Activated CD8-positive, alpha-beta memory T cell treated with anti-CD3 and anti-CD28 coated beads for 48 hours (primary cell): ENCODE data around the gene HPN.
"Not testable (repeated sequence)": the region's sequence is repeated elsewhere in the genome, so short reads cannot be mapped to it uniquely, and the experiment has no call there.

Source experiments
- DNase-seq, 3 experiments: peaks; one replicate each; pipeline ENCODE4 v3.0.0-alpha.2; 2020; ENCODE audit warnings: low read depth in 2 of 3, low spot score in 2 of 3

HPN gene

DNA sequence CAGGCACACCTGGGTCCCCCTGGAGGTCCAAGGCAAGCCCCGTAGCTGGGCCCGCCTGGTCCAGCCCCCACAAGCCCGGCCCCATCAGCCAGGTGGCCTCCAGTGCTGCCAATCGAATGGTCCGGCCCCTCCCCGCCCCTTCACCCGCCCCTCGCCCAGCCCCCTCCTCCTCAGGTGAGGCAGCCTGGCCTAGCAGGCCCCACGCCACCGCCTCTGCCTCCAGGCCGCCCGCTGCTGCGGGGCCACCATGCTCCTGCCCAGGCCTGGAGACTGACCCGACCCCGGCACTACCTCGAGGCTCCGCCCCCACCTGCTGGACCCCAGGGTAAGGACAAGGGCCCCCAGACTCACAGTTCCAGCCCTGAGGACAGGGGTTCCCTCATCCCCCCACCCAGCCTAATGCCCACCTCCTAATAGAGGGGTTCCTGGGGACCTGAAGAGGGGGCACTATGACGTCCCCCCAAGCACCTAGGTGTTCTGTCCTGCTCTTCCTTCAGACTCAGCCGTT is at the start of gene HPN:
HPN (plus strand) TSS at position 174 of the 508 bp plus-strand sequence. CDS start 786 bp downstream, outside the sequence.
- DNase-seq: no peak

DNA sequence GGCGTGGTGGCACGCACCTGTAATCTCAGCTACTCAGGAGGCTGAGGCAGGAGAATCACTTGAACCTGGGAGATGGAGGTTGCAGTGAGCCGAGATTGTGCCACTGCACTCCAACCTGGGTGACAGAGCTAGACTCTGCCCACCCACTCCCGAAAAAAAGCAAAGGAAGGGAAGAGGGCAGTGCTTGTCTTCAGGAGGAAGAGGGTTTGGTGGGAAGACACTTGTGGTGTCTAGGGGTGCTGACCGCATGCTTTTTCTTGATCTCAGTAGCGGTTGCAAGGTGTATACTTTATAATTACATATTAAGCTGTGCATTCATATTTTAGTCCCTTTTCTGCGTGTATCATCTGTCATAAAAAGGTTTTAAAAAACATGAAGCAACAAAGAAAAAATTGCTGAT is 48.9 kb upstream of the HPN start:
- not testable (repeated sequence) for DNase-seq

DNA sequence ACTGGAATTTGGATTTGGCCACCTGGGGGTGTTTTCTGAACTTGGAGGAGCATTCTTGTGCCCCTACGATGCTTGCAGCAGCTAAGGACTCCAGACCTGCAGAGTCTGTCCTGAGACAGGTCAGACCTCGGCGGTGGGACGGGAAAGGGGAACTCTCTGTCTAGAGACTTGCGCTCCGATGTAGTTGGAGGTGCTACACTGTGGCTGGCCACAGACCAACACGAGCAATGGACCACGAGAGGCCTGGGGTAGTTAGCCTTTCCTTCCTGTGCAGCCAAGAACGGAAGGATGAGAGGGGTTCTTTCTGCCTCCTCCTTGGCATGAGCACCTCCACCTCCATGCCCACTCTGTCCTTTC is 47.3 kb upstream of the HPN start:
- no peak for DNase-seq

DNA sequence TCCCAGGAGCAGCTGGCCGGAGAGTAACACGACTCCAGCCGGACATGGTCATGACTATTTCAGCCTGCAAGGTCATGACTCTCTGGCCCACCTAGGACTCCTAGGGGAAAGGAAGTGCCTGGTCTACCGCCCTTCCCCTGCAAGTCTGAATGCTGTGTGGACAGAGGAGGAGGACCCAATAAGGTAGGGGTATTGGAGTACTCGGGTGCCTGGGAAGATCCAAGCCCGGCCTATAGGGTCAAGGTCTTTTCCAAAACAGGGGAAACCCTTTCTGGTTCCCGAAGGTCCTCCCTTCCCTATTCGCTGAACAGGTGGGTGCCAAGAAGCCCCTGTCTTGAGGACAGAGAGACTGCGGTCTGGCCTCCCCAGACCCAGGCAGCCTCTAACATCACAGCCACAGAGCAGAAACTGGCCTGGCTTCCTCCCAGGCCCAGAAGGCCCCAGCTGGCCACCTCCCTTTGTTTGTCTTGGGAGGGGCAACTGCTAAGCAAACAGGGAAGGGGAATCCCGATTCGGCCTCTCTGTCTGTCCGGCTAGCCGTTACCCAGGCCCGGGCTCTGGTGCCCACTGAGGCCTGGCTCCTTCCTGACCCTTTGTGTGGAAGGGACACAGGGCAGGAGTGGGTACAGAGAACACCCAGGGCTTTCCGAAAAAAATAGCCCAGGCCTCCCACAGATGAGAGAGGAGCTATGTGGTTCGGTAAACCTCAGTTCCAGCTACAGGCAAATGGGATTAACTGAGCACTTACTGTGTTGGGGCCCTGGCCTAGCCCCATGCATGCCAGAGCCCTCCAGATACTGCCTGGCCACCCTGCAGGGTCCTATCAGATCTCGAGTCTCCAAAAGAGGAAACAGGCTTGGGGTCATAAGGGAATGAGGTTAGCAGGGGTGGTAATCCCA is 46.6 kb upstream of the HPN start:
- DNase-seq: no peak

DNA sequence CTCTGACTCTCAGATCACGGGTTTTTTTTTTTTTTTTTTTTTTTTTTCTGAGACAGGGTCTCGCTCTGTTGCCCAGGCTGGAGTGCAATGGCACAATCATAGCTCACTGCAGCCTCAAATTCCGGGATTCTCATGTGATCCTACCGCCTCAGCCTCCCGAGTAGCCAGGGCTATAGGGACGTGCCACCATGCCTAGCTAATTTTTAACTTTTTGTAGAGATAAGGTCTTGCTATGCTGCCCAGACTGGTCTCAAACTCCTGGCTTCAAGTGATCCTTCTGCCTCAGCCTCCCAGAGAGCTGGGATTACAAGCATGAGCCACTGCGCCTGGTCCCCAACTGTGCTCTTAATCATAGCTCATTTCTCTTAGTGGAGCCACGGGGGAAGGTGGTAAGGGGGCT is 46.0 kb upstream of the HPN start:
- no peak for DNase-seq

DNA sequence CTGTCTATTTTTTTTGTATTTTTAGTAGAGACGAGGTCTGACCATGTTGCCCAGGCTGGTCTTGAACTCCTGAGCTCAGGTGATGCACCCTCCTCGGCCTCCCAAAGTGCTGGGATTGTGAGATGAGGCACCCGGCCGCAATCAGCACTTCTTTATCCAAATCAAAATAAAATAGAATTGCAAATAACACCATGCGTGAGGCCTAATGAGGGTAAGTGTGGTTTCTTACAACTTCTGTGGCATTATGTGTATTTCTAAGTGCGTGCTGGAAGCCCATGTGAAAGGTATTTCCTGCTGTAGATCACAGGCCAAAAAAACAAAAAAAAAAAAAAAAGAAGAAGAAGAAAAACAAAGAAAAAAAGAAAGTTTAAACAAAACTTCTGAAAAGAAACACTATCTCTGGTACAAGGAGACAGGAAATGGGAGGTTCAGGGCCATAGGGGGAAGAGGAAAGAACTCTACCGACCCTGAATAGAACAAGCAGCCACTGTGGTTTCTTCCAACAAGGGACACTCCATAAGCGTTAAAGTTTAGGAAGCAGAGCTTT is 44.4 kb upstream of the HPN start:
- DNase-seq: no peak

DNA sequence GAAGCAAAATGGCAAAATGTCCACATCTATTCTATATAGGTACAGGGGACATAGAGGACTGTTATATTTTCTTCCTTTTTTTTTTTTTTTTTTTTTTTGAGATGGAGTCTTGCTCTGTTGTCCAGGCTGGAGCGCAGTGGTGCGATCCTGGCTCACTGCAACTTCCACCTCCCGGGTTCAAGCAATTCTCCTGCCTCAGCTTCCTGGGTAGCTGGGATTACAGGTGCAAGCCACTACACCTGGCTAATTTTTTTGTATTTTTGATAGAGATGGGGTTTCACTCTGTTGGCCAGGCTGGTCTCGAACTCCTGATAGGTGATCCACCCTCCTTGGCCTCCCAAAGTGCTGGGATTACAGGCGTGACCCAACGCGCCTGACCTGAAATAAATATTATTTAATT is 43.3 kb upstream of the HPN start:
- DNase-seq: not testable (repeated sequence)

DNA sequence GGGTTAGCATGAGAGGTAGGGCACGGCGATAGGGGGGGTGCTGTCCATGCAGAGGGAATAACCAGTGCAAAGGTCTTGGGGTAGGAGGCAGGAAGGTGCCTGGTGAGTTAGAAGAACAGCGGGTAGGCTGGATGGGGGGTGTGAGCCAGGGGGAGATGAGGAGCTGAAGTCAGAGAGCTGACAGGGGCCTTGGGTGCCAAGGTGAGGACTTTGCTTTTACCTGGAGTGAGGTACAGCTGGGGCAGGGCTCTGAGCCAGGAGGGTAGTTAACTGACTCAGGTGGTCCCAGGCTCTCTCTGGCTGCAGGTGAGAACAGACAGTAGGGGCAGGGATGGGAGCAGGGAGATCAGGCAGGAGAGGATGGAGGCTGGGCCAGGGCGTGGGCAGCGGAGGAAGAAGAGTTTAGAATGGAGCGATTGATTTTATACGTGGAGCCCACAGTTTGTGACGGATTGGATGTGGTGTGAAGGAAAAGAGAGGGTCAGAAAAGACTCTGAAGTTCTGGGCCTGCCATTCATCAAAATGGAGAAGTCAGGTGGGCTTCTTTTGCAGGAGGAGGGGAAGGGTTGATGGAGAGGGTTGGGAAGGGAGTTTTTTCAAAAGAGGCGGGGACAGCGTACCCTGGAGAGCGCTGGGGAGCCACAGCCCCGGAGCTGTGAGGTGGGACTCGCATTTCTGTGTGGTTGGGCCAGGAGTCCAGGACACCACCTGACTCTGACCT is 42.6 kb upstream of the HPN start:
- no peak for DNase-seq

DNA sequence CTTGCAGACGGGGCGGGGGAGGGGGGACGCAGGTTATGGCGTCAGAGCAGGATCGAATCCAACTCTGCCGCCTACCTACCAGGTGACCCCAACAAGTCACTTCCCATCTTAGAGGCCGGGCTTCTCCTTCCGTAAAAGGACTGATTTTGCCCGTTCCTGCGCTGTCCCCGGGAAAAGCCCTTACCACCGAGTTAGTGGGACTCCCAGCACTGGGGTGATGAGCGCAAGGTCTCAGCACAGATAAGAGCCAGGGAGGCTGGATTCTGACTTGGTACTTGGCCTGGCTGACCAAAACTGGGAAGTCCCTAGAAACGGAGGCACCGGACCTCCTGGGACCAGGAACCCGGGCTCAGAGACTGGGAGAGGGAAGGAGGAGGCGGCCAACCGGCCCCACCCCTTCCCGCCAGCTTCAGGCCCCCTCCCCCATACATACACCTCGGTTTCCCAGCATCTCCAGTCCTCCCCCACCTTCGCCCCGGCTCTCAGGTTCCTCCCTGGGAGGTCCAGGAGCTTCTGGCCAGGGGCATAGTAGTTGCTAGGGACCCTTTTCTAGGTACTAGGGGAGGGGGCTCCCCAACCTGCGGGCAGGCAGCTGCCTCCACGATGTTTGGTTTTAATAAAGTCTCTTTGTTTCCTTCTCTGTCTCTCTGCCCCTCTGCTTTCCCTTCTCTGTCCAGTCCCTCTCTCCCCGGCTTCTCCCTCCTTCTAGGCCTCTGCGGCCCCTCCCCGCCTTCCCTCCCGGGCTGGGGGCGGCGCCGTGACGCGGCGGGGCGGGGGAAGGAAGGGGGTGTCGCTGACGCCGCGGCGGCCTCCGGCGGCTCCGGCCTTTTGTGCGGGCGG is 41.8 kb upstream of the HPN start, which contains the start of gene GRAMD1A:
GRAMD1A (plus strand) TSS at position 826 of the 840 bp plus-strand sequence. CDS start 156 bp downstream, outside the sequence.
- peak in 2 of 3 experiments; percentile 45 to 76 for DNase-seq

DNA sequence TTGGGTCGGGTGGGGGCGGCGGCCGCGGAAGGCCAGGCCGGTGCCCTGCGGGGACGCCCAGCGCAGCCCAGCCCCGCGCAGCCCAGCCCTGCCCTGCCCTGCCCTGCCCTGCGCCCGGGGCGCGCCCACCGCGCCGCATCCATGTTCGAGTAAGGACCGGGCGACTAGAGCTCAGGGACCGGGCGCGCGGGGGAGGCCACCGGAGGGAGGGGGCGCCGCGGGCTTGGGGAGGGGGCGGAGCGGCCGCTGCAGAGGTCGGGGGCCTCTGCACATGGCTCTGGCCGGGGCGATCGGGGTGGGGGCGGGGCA is 41.2 kb upstream of the HPN start:
- DNase-seq: no peak

DNA sequence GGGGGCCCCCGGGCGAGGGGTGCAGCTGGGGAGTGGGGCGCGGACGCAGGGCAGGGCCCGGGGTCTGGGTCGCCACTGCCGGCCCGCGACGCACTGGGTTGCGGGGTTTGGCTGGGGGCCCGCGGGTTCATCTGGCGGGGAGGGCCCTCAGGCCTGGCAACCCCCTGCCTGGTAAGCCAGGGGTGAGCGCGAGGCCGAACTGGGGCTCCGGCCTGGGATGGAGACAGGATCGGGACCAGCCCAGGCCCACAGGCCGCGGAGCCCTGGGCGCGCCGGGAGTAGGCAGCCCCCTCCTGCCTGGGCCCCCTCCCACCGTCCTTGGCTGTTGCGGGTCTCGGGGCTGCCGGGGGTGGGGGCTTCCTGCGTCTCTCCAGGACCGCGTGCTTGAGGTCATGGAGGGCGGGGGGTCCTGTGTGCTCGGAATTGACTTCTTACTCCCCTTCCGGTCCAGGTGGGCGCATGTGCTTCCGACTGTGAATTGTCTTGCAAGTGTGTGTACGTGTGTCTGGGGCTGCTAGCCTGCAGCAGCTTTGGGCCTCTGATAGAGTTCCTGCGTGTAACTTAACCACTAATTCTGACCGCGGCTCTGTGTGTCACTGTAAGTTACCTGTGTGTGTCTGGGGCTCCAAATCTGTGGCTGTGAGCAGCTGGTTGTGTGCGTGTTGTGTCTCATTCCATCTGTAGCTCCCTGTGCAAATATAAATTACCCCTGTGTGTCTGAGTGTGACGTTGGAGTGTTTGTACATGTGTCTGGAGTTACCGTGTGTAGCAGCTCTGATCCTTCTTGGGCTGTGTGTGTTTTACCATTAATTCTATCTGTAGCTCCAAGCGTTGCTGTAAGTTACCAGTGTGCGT is 40.6 kb upstream of the HPN start:
- no peak for DNase-seq

DNA sequence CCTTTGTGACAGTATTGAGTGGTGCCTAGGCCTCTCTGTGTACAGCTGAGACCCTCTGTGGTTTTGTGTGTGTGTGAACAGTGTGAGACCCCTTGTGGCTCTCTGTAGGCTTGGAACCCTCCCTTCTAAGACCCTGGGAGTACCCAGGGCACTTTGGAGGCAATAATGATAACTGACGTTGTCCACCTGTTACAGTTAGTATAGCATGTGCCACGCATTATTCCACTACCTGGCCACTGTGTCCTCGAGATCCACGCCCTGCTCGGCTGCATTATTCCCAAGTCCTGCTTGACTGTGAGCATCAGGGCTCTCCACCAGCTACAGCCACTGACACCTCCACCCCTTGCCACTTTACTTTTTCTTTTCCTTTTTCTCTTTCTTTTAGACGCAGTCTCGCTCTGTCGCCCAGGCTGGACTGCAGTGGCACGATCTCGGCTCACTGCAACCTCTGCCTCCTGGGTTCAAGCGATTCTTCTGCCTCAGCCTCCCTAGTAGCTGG is 39.4 kb upstream of the HPN start:
- DNase-seq: no peak

DNA sequence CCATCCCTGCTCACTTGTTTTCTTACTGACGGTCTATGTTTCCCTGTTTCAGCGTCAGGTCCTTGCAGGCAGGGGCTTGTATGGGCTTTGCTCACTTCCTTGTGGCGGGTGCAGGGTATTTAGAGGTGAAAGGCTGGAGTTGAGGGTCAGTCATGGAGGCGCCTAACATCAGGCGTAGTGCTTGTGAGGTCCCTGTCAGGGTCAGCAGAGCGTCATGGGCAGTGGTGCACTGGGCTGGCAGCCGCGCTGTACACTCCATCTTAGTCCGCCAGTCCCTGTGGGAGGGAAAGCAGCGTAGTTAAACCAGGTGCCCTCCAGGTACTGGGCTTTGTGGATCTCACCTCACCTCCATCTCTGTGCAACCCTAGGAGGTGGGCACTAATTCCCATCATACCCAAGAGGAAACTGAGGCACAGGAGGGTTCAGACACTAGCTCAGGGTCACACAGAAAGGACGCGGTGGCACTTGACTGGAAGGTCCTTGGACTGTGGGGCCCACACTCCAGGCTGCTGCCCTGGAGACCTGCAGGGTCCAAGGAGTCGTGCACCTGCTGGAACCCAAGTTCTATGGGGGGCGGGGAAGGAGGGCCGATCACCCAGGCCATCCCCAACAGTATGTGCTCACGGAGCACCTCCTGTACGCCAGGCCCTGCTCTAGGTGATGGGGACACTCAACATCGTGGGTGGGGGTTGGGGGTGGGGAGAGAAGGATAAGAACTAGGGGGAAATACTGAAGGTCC is 36.8 kb upstream of the HPN start:
- DNase-seq: no peak

DNA sequence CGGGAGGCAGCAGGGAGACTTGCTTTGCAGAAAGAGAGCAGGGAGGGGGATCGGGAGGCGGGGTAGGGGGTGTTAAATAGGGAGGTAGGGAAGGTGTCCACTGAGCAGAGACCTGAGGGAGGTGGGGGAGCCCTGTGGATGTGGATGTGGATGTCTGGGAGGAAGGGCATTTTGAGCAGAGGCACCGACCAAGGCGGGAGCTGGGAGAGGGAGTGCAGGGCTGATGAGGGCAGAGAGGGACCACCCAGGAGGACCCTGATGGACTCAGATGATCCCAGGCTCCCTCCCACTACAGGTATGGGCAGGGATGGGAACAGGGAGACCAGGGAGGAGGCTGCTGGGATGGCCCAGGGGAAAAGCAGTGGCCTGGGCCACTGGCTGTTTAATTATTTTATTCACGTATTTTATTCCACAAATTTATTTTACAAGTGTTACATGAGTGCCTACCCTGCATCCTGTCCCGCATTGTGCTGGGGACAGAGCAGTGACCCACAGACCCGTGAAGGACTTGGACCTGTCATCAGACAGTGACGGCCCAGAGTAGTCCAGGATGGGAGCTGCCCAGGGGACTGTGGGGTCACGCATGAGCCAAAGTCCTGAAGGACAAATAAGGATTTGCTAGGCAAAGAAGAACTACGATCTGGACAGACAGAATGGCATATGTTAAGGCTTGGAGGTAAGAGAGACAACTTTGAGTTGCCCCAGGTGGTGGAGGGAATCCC is 36.1 kb upstream of the HPN start:
- DNase-seq: no peak

DNA sequence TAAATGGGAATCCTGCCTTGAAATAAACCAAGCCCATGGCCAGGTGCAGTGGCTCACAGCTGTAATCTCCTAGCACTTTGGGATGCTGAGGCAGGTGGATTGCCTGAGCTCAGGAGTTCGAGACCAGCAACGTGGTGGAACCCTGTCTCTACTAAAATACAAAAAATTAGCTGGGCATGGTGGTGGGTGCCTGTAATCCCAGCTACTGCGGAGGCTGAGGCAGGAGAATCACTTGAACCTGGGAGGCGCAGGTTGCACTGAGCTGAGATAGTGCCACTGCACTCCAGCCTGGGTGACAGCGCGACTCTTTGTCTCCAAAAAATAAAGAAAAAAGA is 35.5 kb upstream of the HPN start:
- DNase-seq: not testable (repeated sequence)

DNA sequence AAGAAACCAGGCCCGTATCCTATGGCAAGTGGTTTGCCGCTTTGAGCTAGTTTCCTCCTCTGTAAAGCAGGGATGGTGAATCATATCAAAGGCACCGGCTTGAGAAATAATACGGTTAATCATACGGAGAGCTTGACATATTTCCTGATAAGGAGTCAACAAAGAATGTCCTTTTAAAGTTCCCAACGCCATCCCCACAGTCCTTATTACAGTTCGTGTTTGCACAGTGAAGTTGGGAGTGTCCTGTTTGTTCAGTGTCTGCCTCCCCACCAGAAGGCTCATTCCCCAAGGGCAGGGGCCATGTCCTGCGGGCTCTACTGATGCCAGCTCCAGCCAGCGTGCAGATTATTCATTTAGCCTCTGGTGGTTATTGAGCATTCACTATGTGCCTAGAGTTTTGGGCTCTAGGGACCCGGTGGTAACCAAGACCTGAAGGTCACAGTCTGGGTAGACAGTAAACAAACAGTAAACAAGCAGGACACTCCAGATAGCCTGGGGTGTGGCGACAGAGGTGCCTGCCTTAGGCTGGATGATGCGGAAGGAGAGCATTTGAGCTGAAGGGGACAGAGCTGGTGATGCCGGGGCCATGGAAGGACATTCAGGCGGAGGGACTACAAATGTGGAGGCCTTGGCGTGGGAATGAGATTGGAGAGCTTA is 35.1 kb upstream of the HPN start:
- DNase-seq: no peak

DNA sequence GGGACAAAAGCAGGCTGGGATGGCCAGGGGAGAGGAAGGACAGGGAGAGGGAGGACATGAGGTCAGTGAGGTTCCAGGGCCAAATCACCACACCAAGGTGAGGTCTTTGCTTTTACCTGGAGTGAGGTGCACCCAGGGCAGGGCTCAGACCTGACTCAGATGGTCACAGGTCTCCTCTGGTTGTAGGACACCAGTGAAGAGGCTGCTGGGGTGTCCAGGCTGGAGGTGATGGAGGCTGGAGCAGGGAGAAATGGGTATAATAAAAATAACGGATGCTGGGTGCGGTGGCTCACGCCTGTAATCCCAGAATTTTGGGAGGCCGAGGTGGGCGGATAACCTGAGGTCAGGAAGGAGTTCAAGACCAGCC is 34.5 kb upstream of the HPN start:
- no peak for DNase-seq

DNA sequence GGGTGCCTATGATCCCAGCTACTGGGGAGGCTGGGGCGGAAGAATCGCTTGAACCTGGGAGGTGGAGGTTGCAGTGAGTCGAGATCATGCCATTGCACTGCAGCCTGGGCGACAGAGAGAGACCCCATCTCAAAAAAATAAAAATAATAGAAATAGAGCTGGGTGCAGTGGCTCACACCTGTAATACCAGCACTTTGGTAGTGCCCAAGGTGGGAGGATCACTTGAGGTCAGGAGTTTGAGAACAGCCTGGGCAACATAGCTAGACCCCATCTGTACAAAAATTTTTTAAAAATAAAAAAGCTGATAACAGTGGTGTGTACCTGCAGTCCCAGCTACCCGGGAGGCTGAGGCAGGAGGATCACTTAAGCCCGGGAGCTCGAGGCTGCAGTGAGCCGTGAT is 34.1 kb upstream of the HPN start:
- not testable (repeated sequence) for DNase-seq
